PFSK-1 (cell line): Measurements from ENCODE around the gene SLC26A8.

ENCODE experiments used
- FOXP2 ChIP-seq: optimal IDR thresholded peaks from 2 replicates; pipeline ENCODE3; 2011; ENCODE audit warnings: borderline replicate concordance, control low read depth, inconsistent platforms; ENCODE audit not compliant: insufficient read depth; ENCODE audit errors: extremely low read length, extremely low read depth
- POLR2AphosphoS5 ChIP-seq: IDR thresholded peaks from 2 replicates; pipeline ENCODE4 v1.6.1; 2012; ENCODE audit warnings: low read depth, mild to moderate bottlenecking, control low read depth, low read length, moderate library complexity
- SIN3A ChIP-seq: IDR thresholded peaks from 2 replicates; pipeline ENCODE4 v1.6.1; 2012; ENCODE audit warnings: mild to moderate bottlenecking, low read length, moderate library complexity, borderline replicate concordance; ENCODE audit not compliant: insufficient read depth
- TAF1 ChIP-seq: IDR thresholded peaks from 2 replicates; pipeline ENCODE4 v1.6.1; 2012; ENCODE audit warnings: low read length, control low read depth, borderline replicate concordance; ENCODE audit not compliant: insufficient read depth
- TF ChIP-seq, protein P1 (sequence below), 2 experiments: IDR thresholded peaks; 2 replicates each; pipeline versions ENCODE4 v1.6.1 to v1.8.0; 2011 to 2012; ENCODE audit warnings: low read depth in 2 of 2, low read length in 2 of 2, control low read depth in 1 of 2, inconsistent platforms in 1 of 2, mild to moderate bottlenecking in 1 of 2, moderate library complexity in 1 of 2; ENCODE audit not compliant: insufficient read depth in 1 of 2

SLC26A8 gene

DNA sequence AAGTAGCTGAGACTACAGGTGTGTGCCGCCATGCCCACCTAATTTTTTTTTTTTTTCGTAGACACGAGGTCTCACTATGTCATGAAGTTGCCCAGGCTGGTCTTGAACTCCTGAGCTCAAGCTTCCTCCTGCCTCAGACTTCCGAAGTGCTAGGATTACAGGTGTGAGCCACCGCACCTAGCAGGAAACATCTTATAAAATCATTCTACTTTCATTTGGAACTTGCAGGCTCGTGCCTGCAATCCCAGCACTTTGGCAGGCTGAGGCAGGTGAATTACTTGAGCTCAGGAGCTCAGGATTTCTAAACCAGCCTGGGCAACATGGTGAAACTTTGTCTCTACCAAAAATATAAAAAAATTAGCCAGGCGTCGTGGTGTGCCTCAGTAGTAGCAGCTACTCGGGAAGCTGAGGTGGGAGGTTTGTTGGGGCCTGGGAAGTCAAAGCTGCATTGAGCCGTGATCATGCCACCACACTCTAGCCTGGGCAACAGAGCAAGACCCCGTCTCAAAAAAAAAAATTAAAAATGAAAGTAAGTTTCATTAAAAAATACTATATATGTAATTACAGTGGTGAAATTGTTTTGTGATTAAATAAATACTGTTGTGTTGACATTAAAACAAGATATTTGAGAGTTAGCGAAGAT is 18.3 kb upstream of the SLC26A8 start:
- TF ChIP-seq SIN3A = no peak
- no peak for TF ChIP-seq FOXP2
- no peak for TF ChIP-seq TAF1
- TF ChIP-seq, protein P1, sequence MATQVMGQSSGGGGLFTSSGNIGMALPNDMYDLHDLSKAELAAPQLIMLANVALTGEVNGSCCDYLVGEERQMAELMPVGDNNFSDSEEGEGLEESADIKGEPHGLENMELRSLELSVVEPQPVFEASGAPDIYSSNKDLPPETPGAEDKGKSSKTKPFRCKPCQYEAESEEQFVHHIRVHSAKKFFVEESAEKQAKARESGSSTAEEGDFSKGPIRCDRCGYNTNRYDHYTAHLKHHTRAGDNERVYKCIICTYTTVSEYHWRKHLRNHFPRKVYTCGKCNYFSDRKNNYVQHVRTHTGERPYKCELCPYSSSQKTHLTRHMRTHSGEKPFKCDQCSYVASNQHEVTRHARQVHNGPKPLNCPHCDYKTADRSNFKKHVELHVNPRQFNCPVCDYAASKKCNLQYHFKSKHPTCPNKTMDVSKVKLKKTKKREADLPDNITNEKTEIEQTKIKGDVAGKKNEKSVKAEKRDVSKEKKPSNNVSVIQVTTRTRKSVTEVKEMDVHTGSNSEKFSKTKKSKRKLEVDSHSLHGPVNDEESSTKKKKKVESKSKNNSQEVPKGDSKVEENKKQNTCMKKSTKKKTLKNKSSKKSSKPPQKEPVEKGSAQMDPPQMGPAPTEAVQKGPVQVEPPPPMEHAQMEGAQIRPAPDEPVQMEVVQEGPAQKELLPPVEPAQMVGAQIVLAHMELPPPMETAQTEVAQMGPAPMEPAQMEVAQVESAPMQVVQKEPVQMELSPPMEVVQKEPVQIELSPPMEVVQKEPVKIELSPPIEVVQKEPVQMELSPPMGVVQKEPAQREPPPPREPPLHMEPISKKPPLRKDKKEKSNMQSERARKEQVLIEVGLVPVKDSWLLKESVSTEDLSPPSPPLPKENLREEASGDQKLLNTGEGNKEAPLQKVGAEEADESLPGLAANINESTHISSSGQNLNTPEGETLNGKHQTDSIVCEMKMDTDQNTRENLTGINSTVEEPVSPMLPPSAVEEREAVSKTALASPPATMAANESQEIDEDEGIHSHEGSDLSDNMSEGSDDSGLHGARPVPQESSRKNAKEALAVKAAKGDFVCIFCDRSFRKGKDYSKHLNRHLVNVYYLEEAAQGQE (IDR thresholded peaks at IDR 0.05; ENCODE audit: insufficient read depth in 1 of 2, low read depth in 2 of 2, low read length in 2 of 2) = no peak
- TF ChIP-seq POLR2AphosphoS5 = no peak

- TF ChIP-seq FOXP2 (no peak), SIN3A (no peak), POLR2AphosphoS5 (no peak), TAF1 (no peak)
- TF ChIP-seq, protein P1 (IDR thresholded peaks at IDR 0.05; ENCODE audit: insufficient read depth in 1 of 2, low read depth in 2 of 2, low read length in 2 of 2) = no peak
Measured at GRCh38 chr6:36040958-36041357, 16.5 kb upstream of the SLC26A8 start.

- no peak for TF ChIP-seq POLR2AphosphoS5
- TF ChIP-seq, protein P1 (IDR thresholded peaks at IDR 0.05; ENCODE audit: insufficient read depth in 1 of 2, low read depth in 2 of 2, low read length in 2 of 2) = no peak
Measured at GRCh38 chr6:36039112-36039511, 14.7 kb upstream of the SLC26A8 start.

DNA sequence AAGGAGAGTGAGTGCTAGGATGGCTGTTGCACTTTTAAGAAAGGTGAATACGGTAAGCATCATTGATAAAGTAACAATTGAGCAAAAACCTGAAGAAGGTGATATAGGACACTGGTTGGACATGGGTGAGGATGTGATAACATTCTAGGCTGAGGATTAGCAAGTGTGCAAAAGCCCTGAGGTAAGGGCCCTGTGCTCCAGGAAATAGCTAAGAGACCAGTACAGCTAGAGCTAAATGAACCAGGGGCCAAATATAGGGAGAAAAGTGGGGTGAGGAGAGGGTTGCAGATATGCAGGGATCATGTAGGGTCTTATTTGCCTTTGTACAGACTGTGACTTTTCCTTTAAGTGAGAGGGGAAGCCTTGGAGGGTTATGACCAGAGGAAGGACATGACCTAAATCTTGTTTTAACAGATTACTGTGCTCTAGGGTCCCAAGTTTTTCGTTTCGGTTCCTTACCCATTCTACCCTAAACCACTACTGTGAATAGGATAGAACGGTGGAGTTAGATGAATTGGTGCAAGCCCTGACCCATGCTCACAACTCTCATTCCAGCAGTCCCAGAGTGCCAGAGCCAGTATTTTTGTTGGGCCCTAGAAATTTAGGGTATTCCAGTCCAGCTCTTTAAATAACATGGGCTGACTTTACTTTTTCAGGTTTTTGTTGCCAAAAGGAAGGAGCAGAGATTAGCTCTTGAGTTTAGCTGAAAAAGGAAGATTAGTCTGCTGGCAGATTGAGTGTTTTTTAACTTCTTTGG is 13.9 kb upstream of the SLC26A8 start:
- TF ChIP-seq TAF1 = no peak
- no peak for TF ChIP-seq SIN3A
- no peak for TF ChIP-seq POLR2AphosphoS5
- TF ChIP-seq, protein P1 (IDR thresholded peaks at IDR 0.05; ENCODE audit: insufficient read depth in 1 of 2, low read depth in 2 of 2, low read length in 2 of 2) = no peak

DNA sequence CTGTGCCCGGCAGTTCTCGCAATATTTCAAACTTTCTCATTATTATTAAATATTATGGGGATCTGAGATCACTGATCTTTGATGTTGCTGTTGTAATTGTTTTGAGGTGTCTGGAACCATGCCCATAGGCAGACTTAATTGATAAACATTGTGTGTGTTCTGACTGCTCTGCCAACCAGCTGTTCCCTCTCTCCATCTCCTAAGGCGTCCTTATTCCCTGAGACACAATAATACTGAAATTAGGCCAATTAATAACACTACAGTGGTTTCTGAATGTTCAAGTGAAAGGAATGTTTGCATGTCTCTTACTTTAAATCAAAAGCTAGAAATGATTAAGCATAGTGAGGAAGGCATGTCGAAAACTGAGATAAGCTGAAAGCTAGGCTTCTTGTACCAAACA is 10.8 kb upstream of the SLC26A8 start:
- TF ChIP-seq SIN3A (no peak), TAF1 (no peak), POLR2AphosphoS5 (no peak), FOXP2 (no peak)
- TF ChIP-seq, protein P1 (IDR thresholded peaks at IDR 0.05; ENCODE audit: insufficient read depth in 1 of 2, low read depth in 2 of 2, low read length in 2 of 2) = no peak
